Kidney epithelial cell (primary cell): ENCODE data around the gene AGK. TPM values are rescaled to one million over a fixed set of nuclear protein-coding genes. Genes with fewer than 3 reads are reported as not detected.

ENCODE experiments used
- DNase-seq: peaks from one replicate; pipeline ENCODE4 v3.0.0-alpha.2; 2010; ENCODE audit warnings: low read depth
- H3K27me3 ChIP-seq: 2 replicates; pipeline ENCODE4 v1.6.0; 2011; ENCODE audit warnings: low read length; ENCODE audit not compliant: control insufficient read depth, insufficient read depth
- H3K36me3 ChIP-seq: 2 replicates; pipeline ENCODE4 v1.5.1; 2011; ENCODE audit warnings: low read length; ENCODE audit not compliant: control insufficient read depth, insufficient read depth
- H3K4me3 ChIP-seq: 2 replicates; pipeline ENCODE4 v1.5.1; 2011; ENCODE audit warnings: low read depth, mild to moderate bottlenecking, control low read depth, low read length
- total RNA-seq: library from RNA; depleted of rRNA; stranded (reverse); fragments of >200 nt; gene quantifications from 2 replicates; pipeline ENCODE4 v1.2.3, GENCODE V29; 2015
- TF ChIP-seq, protein P1 (sequence below): IDR thresholded peaks from 2 replicates; pipeline ENCODE4 v1.5.1; 2011; ENCODE audit warnings: mild to moderate bottlenecking, moderate library complexity, low read length, control low read depth, inconsistent platforms; ENCODE audit not compliant: insufficient read depth, poor library complexity, severe bottlenecking

The AGK gene
- total RNA-seq, 1 donor from 2014 or later, result 35.3 TPM

GRCh38 chr7:141665208-141666035 lies 114.2 kb downstream of the AGK start:
- Histone ChIP-seq H3K4me3 (no peak overlapping the region), H3K27me3 (no peaks in the 10 kb centered on the region), H3K36me3 (peaks cover 1% of the 10 kb centered on the region)
- TF ChIP-seq, protein P1, sequence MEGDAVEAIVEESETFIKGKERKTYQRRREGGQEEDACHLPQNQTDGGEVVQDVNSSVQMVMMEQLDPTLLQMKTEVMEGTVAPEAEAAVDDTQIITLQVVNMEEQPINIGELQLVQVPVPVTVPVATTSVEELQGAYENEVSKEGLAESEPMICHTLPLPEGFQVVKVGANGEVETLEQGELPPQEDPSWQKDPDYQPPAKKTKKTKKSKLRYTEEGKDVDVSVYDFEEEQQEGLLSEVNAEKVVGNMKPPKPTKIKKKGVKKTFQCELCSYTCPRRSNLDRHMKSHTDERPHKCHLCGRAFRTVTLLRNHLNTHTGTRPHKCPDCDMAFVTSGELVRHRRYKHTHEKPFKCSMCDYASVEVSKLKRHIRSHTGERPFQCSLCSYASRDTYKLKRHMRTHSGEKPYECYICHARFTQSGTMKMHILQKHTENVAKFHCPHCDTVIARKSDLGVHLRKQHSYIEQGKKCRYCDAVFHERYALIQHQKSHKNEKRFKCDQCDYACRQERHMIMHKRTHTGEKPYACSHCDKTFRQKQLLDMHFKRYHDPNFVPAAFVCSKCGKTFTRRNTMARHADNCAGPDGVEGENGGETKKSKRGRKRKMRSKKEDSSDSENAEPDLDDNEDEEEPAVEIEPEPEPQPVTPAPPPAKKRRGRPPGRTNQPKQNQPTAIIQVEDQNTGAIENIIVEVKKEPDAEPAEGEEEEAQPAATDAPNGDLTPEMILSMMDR, result no peak
- DNase-seq, result no peak

- Histone ChIP-seq H3K27me3 (no peaks in the 10 kb centered on the region), H3K36me3 (peaks cover 1% of the 10 kb centered on the region), H3K4me3 (no peak overlapping the region)
- DNase-seq, result no peak
- TF ChIP-seq, protein P1, result no peak
Measured at GRCh38 chr7:141666071-141666470, 114.9 kb downstream of the AGK start.

- no peak overlapping the region for H3K4me3 ChIP-seq
- TF ChIP-seq, protein P1, result no peak
- H3K27me3 ChIP-seq, result no peaks in the 10 kb centered on the region
- DNase-seq, result no peak
- H3K36me3 ChIP-seq, result no peaks in the 10 kb centered on the region
Measured at GRCh38 chr7:141668853-141669252, 117.6 kb downstream of the AGK start.

DNA sequence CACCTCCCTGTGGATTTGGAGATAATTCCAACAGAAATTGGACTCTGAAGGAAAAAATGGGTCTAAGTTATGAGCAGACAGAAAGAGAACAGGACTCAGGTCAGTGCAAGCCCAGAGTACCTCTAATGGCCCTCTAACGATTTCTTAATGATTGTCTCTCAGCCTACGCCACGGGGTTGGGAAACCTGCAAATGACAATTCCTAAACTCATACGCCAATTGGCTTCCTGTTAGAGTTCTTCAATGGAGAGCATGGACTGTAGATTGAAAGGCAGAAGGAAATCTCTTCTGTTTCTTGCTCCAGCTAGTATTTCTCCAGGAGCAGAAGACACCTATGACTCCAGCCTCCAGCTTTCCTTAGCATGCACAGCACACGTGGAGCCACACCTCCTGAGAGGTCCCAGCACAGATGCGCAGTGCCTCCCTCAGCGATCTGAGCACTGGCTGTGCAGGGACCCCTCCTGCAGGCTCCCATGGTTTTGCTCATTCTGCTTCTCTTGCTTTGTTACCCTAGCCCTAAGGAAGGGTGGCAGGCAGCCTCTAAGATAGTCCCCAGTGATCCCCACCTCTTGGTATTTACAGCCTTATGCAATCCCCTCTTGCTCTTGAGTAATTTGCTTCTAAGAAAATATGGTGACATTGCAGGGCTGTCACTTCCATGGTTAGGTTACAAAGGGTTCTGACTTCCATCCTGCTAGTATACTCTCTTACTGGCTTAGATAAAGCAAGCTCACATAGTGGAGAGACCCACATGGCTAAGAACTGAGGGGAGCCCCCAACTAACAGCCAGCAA lies 120.7 kb downstream of the AGK start:
- Histone ChIP-seq H3K36me3 (no peaks in the 10 kb centered on the region), H3K27me3 (no peaks in the 10 kb centered on the region), H3K4me3 (no peak overlapping the region)
- no peak for DNase-seq
- TF ChIP-seq, protein P1, result no peak

DNA sequence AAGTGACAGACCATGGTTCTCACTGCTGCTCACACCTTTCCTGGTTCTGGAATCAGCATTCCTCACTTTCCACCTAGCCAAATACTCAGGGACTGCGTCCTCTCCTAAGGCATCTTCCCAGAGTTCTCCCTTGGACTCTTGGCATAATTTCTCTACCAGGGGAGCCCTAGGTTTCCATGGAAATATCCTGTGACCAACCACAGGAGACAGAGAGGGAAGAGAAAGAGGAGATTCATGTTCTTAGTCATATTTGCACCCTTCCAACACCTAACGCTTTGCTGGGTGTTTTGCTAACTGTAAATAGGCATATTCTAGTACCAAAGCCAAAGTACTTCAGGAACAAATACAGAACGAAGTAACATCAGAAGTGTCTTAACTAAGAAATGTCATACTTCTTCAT lies 122.1 kb downstream of the AGK start:
- TF ChIP-seq, protein P1, result no peak
- Histone ChIP-seq H3K27me3 (no peaks in the 10 kb centered on the region), H3K36me3 (no peaks in the 10 kb centered on the region), H3K4me3 (no peak overlapping the region)
- no peak for DNase-seq
